K562 (cell line): Measurements from ENCODE around the gene SCNN1B.

Experiments
- CEBPB ChIP-seq: fragments of 450-650 bp; IDR thresholded peaks from 2 replicates; pipeline ENCODE4 v1.6.1; 2016; ENCODE audit warnings: missing genetic modification characterization, missing compliant biosample characterization
- CTCF ChIP-seq, 3 experiments: IDR thresholded peaks in 2 of 3; conservative IDR thresholded peaks in 1 of 3; 2 replicates each; pipeline ENCODE4 v1.5.1; 2011 to 2012; ENCODE audit warnings: low read length in 3 of 3, mild to moderate bottlenecking in 3 of 3, control low read depth in 2 of 3, improper control_type of control experiment in 1 of 3, inconsistent platforms in 1 of 3, low read depth in 1 of 3, mixed read lengths in 1 of 3, moderate library complexity in 1 of 3; ENCODE audit not compliant: insufficient read depth in 2 of 3
- EHMT2 ChIP-seq: fragments of 450-650 bp; IDR thresholded peaks from 2 replicates; pipeline ENCODE4 v1.6.1; 2018; ENCODE audit warnings: antibody characterized with exemption
- MAZ ChIP-seq, 2 experiments: fragments of 450-650 bp in 1 of 2; sonication (generic) in 1 of 2; formaldehyde crosslinking; IDR thresholded peaks in 1 of 2; conservative IDR thresholded peaks in 1 of 2; 2 replicates each; pipeline versions ENCODE4 v1.4.0 to v1.5.0; 2020; ENCODE audit warnings: mild to moderate bottlenecking in 1 of 2, missing genetic modification reagents in 1 of 2
- MXI1 ChIP-seq: IDR thresholded peaks from 2 replicates; pipeline ENCODE4 v1.6.1; 2011; ENCODE audit warnings: low read depth, mild to moderate bottlenecking, improper control_type of control experiment, low read length
- MYC ChIP-seq, 2 experiments: fragments of 250-450 bp in 1 of 2; sonication (Bioruptor Pico) in 1 of 2; IDR thresholded peaks; 2 replicates each; pipeline versions ENCODE4 v1.5.1 to v1.6.1; 2012 to 2021; ENCODE audit warnings: low read depth in 2 of 2, borderline replicate concordance in 1 of 2, improper control_type of control experiment in 1 of 2, low read length in 1 of 2, mild to moderate bottlenecking in 1 of 2, moderate library complexity in 1 of 2
- RB1 ChIP-seq: fragments of 450-650 bp; IDR thresholded peaks from 2 replicates; pipeline ENCODE4 v1.6.1; 2017; ENCODE audit warnings: low read depth, mild to moderate bottlenecking
- TAF1 ChIP-seq: IDR thresholded peaks from 2 replicates; pipeline ENCODE4 v1.6.1; 2011; ENCODE audit warnings: mild to moderate bottlenecking, low read length, moderate library complexity; ENCODE audit not compliant: insufficient read depth, control insufficient read depth, severe bottlenecking; ENCODE audit errors: extremely low read depth
- ZNF133 ChIP-seq: fragments of 250-450 bp; sonication (Bioruptor Pico); IDR thresholded peaks from 2 replicates; pipeline ENCODE4 v1.4.0; 2020; ENCODE audit warnings: mild to moderate bottlenecking
- ZNF143 ChIP-seq: sonication (generic); formaldehyde crosslinking; IDR thresholded peaks from 2 replicates; pipeline ENCODE4 v1.9.0; 2022; ENCODE audit warnings: mild to moderate bottlenecking, missing genetic modification reagents
- ZNF436 ChIP-seq: fragments of 250-450, 450-650 bp; sonication (Bioruptor Pico); formaldehyde crosslinking; IDR thresholded peaks from 2 replicates; pipeline ENCODE4 v1.7.0; 2020; ENCODE audit warnings: mild to moderate bottlenecking
- ZNF695 ChIP-seq: fragments of 450-650 bp; formaldehyde crosslinking; IDR thresholded peaks from 2 replicates; pipeline ENCODE4 v1.4.0; 2020; ENCODE audit warnings: mild to moderate bottlenecking, moderate library complexity
- TF ChIP-seq, protein P1 (sequence below): sonication (generic); formaldehyde crosslinking; IDR thresholded peaks from 2 replicates; pipeline ENCODE4 v1.8.1; 2022; ENCODE audit warnings: missing genetic modification reagents
- TF ChIP-seq, protein P2 (sequence below): fragments of 250-450 bp; sonication (Bioruptor Pico); IDR thresholded peaks from 2 replicates; pipeline ENCODE4 v1.4.0; 2020; ENCODE audit warnings: mild to moderate bottlenecking, moderate library complexity

GRCh38 chr16:23270654-23271053 is 31.4 kb upstream of the SCNN1B start:
- no peak for TF ChIP-seq ZNF436
- TF ChIP-seq CTCF (IDR thresholded peaks at IDR 0.05 in 2 of 3, conservative IDR thresholded peaks at IDR 0.05 in 1 of 3; ENCODE audit: insufficient read depth in 2 of 3, low read depth in 1 of 3, low read length in 3 of 3), result no peak
- no peak for TF ChIP-seq ZNF143
- no peak for TF ChIP-seq MXI1
- TF ChIP-seq MAZ (CRISPR knock-in tag; conservative IDR thresholded peaks at IDR 0.05 in 1 of 2, IDR thresholded peaks at IDR 0.05 in 1 of 2), result no peak
- TF ChIP-seq ZNF133 (CRISPR knock-in tag), result no peak
- no peak for TF ChIP-seq TAF1
- TF ChIP-seq RB1, result no peak
- TF ChIP-seq, protein P1, sequence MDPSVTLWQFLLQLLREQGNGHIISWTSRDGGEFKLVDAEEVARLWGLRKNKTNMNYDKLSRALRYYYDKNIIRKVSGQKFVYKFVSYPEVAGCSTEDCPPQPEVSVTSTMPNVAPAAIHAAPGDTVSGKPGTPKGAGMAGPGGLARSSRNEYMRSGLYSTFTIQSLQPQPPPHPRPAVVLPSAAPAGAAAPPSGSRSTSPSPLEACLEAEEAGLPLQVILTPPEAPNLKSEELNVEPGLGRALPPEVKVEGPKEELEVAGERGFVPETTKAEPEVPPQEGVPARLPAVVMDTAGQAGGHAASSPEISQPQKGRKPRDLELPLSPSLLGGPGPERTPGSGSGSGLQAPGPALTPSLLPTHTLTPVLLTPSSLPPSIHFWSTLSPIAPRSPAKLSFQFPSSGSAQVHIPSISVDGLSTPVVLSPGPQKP (CRISPR knock-in tag), result no peak
- TF ChIP-seq, protein P2, sequence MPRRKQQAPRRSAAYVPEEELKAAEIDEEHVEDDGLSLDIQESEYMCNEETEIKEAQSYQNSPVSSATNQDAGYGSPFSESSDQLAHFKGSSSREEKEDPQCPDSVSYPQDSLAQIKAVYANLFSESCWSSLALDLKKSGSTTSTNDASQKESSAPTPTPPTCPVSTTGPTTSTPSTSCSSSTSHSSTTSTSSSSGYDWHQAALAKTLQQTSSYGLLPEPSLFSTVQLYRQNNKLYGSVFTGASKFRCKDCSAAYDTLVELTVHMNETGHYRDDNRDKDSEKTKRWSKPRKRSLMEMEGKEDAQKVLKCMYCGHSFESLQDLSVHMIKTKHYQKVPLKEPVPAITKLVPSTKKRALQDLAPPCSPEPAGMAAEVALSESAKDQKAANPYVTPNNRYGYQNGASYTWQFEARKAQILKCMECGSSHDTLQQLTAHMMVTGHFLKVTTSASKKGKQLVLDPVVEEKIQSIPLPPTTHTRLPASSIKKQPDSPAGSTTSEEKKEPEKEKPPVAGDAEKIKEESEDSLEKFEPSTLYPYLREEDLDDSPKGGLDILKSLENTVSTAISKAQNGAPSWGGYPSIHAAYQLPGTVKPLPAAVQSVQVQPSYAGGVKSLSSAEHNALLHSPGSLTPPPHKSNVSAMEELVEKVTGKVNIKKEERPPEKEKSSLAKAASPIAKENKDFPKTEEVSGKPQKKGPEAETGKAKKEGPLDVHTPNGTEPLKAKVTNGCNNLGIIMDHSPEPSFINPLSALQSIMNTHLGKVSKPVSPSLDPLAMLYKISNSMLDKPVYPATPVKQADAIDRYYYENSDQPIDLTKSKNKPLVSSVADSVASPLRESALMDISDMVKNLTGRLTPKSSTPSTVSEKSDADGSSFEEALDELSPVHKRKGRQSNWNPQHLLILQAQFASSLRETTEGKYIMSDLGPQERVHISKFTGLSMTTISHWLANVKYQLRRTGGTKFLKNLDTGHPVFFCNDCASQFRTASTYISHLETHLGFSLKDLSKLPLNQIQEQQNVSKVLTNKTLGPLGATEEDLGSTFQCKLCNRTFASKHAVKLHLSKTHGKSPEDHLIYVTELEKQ (CRISPR knock-in tag), result no peak
- TF ChIP-seq CEBPB (tag), result no peak
- no peak for TF ChIP-seq ZNF695 (CRISPR knock-in tag)
- TF ChIP-seq EHMT2, result no peak
- TF ChIP-seq MYC (IDR thresholded peaks at IDR 0.05; ENCODE audit: low read depth, low read length), result no peak
- no peak for TF ChIP-seq MYC (CRISPR knock-in tag; IDR thresholded peaks at IDR 0.05; ENCODE audit: borderline replicate concordance, low read depth)
